Heart right ventricle (tissue), 16 donors: Measurements from ENCODE around the gene PLEKHG4B. TPM values are rescaled to one million over a fixed set of nuclear protein-coding genes. Genes with fewer than 3 reads are reported as not detected.
A peak's percentile ranks its signal among the peaks of the same experiment; 100 is the strongest.

ENCODE experiments used
- ATAC-seq, 8 donors: fragments of 200-7000 bp; cut with Tn5 transposase; one replicate each; pipeline ENCODE4 v1.9.1; 2020; ENCODE audit warnings: mild to moderate bottlenecking in 8 of 8, moderate library complexity in 8 of 8, moderate number of reproducible peaks in 1 of 8
- DNase-seq, 2 donors: peaks; one replicate each; pipeline ENCODE4 v3.0.0-alpha.2; 2020
- H3K27ac ChIP-seq, 10 donors: fragments of 200-600 bp; sonication (generic) in 2 of 10; one replicate each; pipeline versions ENCODE4 v1.5.0 to v1.8.0; 2020 to 2022; ENCODE audit warnings: mild to moderate bottlenecking in 3 of 10
- H3K27me3 ChIP-seq, 7 donors: fragments of 200-600 bp; one replicate each; pipeline ENCODE4 v1.8.0; 2021 to 2022; ENCODE audit warnings: mild to moderate bottlenecking in 2 of 7
- H3K36me3 ChIP-seq, 9 donors: fragments of 200-600 bp; sonication (generic) in 1 of 9; one replicate each; pipeline versions ENCODE4 v1.5.0 to v1.8.0; 2020 to 2022; ENCODE audit warnings: mild to moderate bottlenecking in 2 of 9
- H3K4me1 ChIP-seq, 9 donors: fragments of 200-600 bp; sonication (generic) in 1 of 9; one replicate each; pipeline versions ENCODE4 v1.5.0 to v1.8.0; 2020 to 2022; ENCODE audit warnings: mild to moderate bottlenecking in 4 of 9
- H3K4me3 ChIP-seq, 10 donors: fragments of 200-600 bp; sonication (generic) in 2 of 10; one replicate each; pipeline versions ENCODE4 v1.5.0 to v1.8.0; 2020 to 2022; ENCODE audit warnings: mild to moderate bottlenecking in 7 of 10, moderate library complexity in 2 of 10
- H3K9me3 ChIP-seq, 11 donors: fragments of 200-600 bp in 10 of 11; sonication (generic) in 2 of 11; one replicate each; pipeline versions ENCODE4 v1.5.0 to v1.8.0; 2013 to 2022; ENCODE audit warnings: mild to moderate bottlenecking in 2 of 11, control low read depth in 1 of 11, moderate library complexity in 1 of 11
- WGBS, 2 donors: extraction: QIAGEN DNeasy Blood & Tissue Kit; methylation state at CpG; one replicate each; pipeline ENCODE4 v1.1.7; 2013; ENCODE audit warnings: inconsistent platforms in 1 of 2; 5-methylcytosine and 5-hydroxymethylcytosine counted together
- intact Hi-C, 10 donors: fragments of 100-400 bp; cut with DNase I; formaldehyde crosslinking; loops; one replicate each; pipeline versions ENCODE4 v1.11.1 to v1.14.2; 2022
- polyA plus RNA-seq, 2 donors: library from polyadenylated mRNA; stranded (reverse); fragments of 200-250 nt; gene quantifications; one replicate each; pipeline ENCODE4 v1.2.3, GENCODE V29; 2013
- total RNA-seq, 10 donors: library from RNA; stranded (reverse); fragmentation: NEBNext Ultra II Directional in 3 of 10; extraction: Animal tissue kit (Norgen Biotek cat#: 25700) in 3 of 10; gene quantifications; one replicate each; pipeline versions ENCODE4 v1.2.1 to v1.2.4, GENCODE V29; 2021 to 2023
- TF ChIP-seq, protein P1 (sequence below), 9 donors: fragments of 200-600 bp; sonication (generic) in 2 of 9; IDR thresholded peaks; one replicate each; pipeline versions ENCODE4 v1.5.0 to v1.8.0; 2021 to 2022; ENCODE audit warnings: antibody characterized with exemption in 9 of 9, mild to moderate bottlenecking in 5 of 9, moderate library complexity in 1 of 9
- donor health status: Arrhythmogenic right ventricular cardiomyopathy.
- donor health status: ischemic (EF 13 %, LVEDD 7.1; RV severe dilation, severe dysfunction).
- donor health status: healthy with polysubstance abuse.
- donor health status: DM: no; HTN: yes; CAD: no.
- donor health status: DM: no; HTN: no; CAD: no.
- donor health status: ischemic (EF 25% LVEDD 6.9; RV normal size, moderate dysfunction).
- donor health status: ischemic (EF 25% LVEDD 5.7; RV mildly dilated, moderate dysfunction).
- donor health status: healthy.
- donor health status: DM: yes; HTN: yes; CAD: no.
- donor health status: Ischemic cardiomyopathy.
- donor health status: ischemic (EF 35%, LVEDD 5.7; RV mildly dilated, moderate dysfunction).
- donor health status: nonischemic (EF 11% LVEDD 7.7; RV severe dilation, severe dysfunction).
- donor health status: DM: yes; HTN: yes; CAD: no.
- donor health status: PGD.
- donor health status: ischemic (EF 29% LVEDD 5.4; RV normal size, mild dysfunction).
- donor health status: nonischemic (EF 23%, LVEDD 6.1; RV moderate dilation, normal function).

The PLEKHG4B gene
- total and polyA plus RNA-seq, 12 donors: under 0.01 to 0.14 (median 0.05) TPM; not detected in 8

DNA sequence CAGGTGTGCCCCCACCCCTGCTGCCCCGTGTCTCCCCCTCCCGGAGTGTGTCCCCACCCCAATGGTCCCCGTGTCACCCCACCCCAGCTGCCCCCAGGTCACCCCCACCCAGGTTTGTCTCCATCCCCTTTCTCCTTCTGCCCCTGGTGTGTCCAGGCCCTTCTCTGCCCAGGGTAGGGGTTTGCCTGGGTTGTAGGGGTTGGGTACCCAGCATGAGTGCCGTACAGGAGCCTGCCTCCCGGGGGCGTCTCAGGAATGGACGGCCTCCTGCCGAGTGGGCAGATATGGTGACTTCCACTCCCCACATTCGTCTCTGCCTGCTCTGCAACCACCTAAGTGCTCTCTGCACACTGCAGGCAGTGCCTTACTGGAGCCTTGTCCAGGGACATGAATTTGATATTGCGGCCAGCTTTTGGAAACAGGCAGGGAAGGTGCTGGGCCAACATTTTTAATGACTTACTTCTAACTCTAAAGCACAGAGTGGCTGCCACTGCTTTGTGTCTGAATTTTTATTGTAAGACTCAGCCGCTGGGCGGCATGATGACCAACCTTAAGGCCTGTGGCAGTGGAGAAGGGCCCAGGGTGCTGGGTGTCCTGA, 106.0 kb downstream of the PLEKHG4B start:
- intact Hi-C loops: no loop called here
- DNase-seq (no peak), ATAC-seq (peak in 1 of 8 donors; percentile 7)
- WGBS, 2 donors: 59 to 64% methylated on average over 12 of the region's 12 CpGs
- Histone ChIP-seq H3K4me1 (peaks cover 0 to 60% (median 4%) of the 10 kb centered on the region in 9 donors), H3K27ac (peak overlapping the region in 1 of 10 donors; percentile 55), H3K27me3 (no peaks in the 10 kb centered on the region), H3K36me3 (peaks cover 0 to 4% (median 0%) of the 10 kb centered on the region in 9 donors), H3K4me3 (no peak overlapping the region), H3K9me3 (no peaks in the 10 kb centered on the region)
- TF ChIP-seq, protein P1, sequence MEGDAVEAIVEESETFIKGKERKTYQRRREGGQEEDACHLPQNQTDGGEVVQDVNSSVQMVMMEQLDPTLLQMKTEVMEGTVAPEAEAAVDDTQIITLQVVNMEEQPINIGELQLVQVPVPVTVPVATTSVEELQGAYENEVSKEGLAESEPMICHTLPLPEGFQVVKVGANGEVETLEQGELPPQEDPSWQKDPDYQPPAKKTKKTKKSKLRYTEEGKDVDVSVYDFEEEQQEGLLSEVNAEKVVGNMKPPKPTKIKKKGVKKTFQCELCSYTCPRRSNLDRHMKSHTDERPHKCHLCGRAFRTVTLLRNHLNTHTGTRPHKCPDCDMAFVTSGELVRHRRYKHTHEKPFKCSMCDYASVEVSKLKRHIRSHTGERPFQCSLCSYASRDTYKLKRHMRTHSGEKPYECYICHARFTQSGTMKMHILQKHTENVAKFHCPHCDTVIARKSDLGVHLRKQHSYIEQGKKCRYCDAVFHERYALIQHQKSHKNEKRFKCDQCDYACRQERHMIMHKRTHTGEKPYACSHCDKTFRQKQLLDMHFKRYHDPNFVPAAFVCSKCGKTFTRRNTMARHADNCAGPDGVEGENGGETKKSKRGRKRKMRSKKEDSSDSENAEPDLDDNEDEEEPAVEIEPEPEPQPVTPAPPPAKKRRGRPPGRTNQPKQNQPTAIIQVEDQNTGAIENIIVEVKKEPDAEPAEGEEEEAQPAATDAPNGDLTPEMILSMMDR (IDR thresholded peaks at IDR 0.05): no peak

DNA sequence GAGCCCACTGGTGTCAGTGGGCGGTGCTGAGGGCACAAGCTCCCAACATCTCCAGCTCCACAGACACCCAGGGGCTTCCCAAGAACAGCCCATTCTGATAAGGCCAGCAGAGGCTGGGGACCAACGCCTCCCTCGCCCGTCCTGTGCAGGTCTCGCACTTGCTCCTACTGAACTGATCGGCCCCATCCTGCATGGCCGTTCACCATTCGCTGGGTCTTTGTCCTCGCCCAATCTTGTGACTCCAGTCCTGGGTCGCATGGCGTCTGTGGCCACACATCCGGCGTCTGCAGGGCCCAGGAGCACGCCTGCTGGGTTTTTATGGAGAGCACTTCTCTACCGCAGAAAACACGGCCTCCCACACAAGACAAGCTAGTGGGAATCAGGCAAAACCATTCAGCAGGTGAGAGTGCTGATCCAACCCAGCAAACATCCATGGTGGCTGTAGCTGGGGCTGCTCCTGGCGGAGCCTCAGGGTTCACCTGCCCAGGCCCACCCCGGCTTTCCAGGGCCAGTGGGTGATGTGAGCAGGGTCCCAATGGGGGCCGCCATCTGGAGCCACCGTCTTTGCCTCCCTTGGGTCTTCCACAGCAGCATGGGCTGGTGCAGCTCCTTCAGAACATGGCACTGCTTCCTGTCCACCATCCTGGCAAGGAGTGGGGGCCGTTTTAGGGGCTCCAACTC, 106.7 kb downstream of the PLEKHG4B start:
- Histone ChIP-seq H3K27me3 (no peaks in the 10 kb centered on the region), H3K27ac (no peak overlapping the region), H3K9me3 (no peaks in the 10 kb centered on the region), H3K4me3 (no peak overlapping the region), H3K4me1 (peaks cover 0 to 60% (median 4%) of the 10 kb centered on the region in 9 donors), H3K36me3 (peaks cover 0 to 11% (median 2%) of the 10 kb centered on the region in 9 donors)
- DNase-seq (no peak), ATAC-seq (no peak)
- intact Hi-C loops: no loop called here
- TF ChIP-seq, protein P1 (IDR thresholded peaks at IDR 0.05): no peak
- 96 to 98% methylated on average over 21 of the region's 21 CpGs for WGBS, 2 donors

DNA sequence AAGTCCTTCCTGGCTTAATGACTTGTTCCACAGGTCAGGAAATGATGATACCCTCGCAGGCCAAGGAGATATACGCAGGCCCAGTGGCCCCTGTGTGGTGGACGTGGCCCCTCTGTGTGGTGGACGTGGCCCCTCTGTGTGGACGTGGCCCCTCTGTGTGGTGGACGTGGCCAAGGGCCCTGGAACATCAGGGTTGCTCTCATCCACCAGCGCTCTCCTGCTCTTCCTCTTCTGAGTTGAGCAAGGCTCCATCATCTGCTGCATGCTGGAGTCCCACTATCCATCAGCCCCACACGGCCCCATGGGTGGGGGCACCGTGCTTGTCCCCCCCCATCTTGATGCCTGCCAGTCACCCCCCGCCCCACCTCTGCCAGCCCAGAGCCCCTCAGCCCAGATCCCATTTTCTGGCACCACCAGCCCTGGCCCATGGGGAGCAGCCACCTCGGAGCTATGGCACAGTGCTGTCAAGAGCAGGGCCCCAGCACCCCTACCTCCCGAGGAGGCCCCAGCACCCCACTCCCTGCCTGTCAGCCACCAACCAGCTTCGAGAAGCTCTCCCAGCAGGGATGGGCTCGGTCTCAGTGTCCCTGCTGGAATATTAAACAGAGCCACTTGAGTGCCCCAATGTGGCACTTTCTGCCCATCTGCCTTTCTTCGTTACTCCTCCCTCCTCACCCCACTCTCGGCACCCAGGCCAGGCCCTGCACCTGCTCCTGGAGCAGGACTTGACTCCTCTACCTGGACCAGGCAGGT, 107.4 kb downstream of the PLEKHG4B start:
- TF ChIP-seq, protein P1 (IDR thresholded peaks at IDR 0.05): no peak
- WGBS, 2 donors: 89 to 93% methylated on average over 16 of the region's 16 CpGs
- Histone ChIP-seq H3K27me3 (no peaks in the 10 kb centered on the region), H3K36me3 (peaks cover 0 to 18% (median 9%) of the 10 kb centered on the region in 9 donors), H3K4me3 (no peak overlapping the region), H3K9me3 (no peaks in the 10 kb centered on the region), H3K27ac (peak overlapping the region in 1 of 10 donors; percentile 26), H3K4me1 (peaks cover 0 to 60% (median 4%) of the 10 kb centered on the region in 9 donors)
- no peak for DNase-seq
- ATAC-seq: no peak
- intact Hi-C loops: no loop called here

DNA sequence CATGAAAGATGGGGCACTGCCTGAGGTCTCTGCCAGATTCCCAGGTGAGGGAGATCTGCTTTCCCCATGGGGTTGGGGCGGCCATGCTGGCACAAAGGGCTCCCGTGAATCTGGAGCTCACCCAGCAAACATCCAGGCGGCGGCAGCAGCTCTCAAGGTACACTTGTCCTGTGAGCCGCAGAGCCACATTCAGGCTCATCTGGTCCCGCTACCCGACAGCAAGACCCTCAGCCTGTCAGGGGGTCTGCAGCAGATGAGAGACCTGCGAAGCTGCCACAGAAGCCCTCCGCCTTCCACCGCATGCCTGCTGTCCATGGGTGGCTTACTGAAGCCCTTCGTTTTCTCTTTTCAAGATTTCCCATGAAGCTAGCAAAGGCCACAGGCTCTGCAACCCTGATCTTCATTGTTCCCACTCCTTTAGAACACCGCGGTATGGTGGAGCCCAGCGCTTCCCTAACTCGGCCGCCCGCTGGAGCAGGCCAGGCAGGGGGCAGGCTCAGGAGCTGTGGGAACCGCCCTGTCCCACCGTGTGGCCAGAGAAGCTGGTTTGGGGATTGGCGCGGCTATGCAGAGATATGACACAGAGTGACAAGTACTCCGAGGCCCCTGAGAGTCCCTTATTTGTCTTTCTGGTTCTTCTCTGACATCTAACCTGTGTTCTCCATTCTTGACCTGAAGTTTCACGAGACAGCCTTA, 108.1 kb downstream of the PLEKHG4B start:
- Histone ChIP-seq H3K27ac (peak overlapping the region in 2 of 10 donors; percentile 12 to 26), H3K9me3 (no peaks in the 10 kb centered on the region), H3K27me3 (no peaks in the 10 kb centered on the region), H3K4me1 (peaks cover 0 to 54% (median 4%) of the 10 kb centered on the region in 9 donors), H3K36me3 (peaks cover 0 to 25% (median 13%) of the 10 kb centered on the region in 9 donors), H3K4me3 (no peak overlapping the region)
- TF ChIP-seq, protein P1 (IDR thresholded peaks at IDR 0.05): no peak
- 64 to 73% methylated on average over 23 of the region's 23 CpGs for WGBS, 2 donors
- intact Hi-C loops: no loop called here
- ATAC-seq (peak in 6 of 8 donors; percentile 23 to 64 (median 40)), DNase-seq (no peak)
